Heart right ventricle (tissue), 16 donors: ENCODE data around the gene IQCB1. TPM values are rescaled to one million over a fixed set of nuclear protein-coding genes. Genes with fewer than 3 reads are reported as not detected.
"Not testable (repeated sequence)": the region's sequence is repeated elsewhere in the genome, so short reads cannot be mapped to it uniquely, and the experiment has no call there.

ENCODE experiments used
- ATAC-seq, 8 donors: fragments of 200-7000 bp; cut with Tn5 transposase; one replicate each; pipeline ENCODE4 v1.9.1; 2020; ENCODE audit warnings: mild to moderate bottlenecking in 8 of 8, moderate library complexity in 8 of 8, moderate number of reproducible peaks in 1 of 8
- DNase-seq, 2 donors: peaks; one replicate each; pipeline ENCODE4 v3.0.0-alpha.2; 2020
- H3K27ac ChIP-seq, 10 donors: fragments of 200-600 bp; sonication (generic) in 2 of 10; one replicate each; pipeline versions ENCODE4 v1.5.0 to v1.8.0; 2020 to 2022; ENCODE audit warnings: mild to moderate bottlenecking in 3 of 10
- H3K27me3 ChIP-seq, 7 donors: fragments of 200-600 bp; one replicate each; pipeline ENCODE4 v1.8.0; 2021 to 2022; ENCODE audit warnings: mild to moderate bottlenecking in 2 of 7
- H3K36me3 ChIP-seq, 9 donors: fragments of 200-600 bp; sonication (generic) in 1 of 9; one replicate each; pipeline versions ENCODE4 v1.5.0 to v1.8.0; 2020 to 2022; ENCODE audit warnings: mild to moderate bottlenecking in 2 of 9
- H3K4me1 ChIP-seq, 9 donors: fragments of 200-600 bp; sonication (generic) in 1 of 9; one replicate each; pipeline versions ENCODE4 v1.5.0 to v1.8.0; 2020 to 2022; ENCODE audit warnings: mild to moderate bottlenecking in 4 of 9
- H3K4me3 ChIP-seq, 10 donors: fragments of 200-600 bp; sonication (generic) in 2 of 10; one replicate each; pipeline versions ENCODE4 v1.5.0 to v1.8.0; 2020 to 2022; ENCODE audit warnings: mild to moderate bottlenecking in 7 of 10, moderate library complexity in 2 of 10
- H3K9me3 ChIP-seq, 11 donors: fragments of 200-600 bp in 10 of 11; sonication (generic) in 2 of 11; one replicate each; pipeline versions ENCODE4 v1.5.0 to v1.8.0; 2013 to 2022; ENCODE audit warnings: mild to moderate bottlenecking in 2 of 11, control low read depth in 1 of 11, moderate library complexity in 1 of 11
- CTCF ChIP-seq, 9 donors: fragments of 200-600 bp; sonication (generic) in 2 of 9; IDR thresholded peaks; one replicate each; pipeline versions ENCODE4 v1.5.0 to v1.8.0; 2021 to 2022; ENCODE audit warnings: antibody characterized with exemption in 9 of 9, mild to moderate bottlenecking in 5 of 9, moderate library complexity in 1 of 9
- WGBS, 2 donors: extraction: QIAGEN DNeasy Blood & Tissue Kit; methylation state at CpG; one replicate each; pipeline ENCODE4 v1.1.7; 2013; ENCODE audit warnings: inconsistent platforms in 1 of 2; 5-methylcytosine and 5-hydroxymethylcytosine counted together
- intact Hi-C, 10 donors: fragments of 100-400 bp; cut with DNase I; formaldehyde crosslinking; loops; one replicate each; pipeline versions ENCODE4 v1.11.1 to v1.14.2; 2022
- polyA plus RNA-seq, 2 donors: library from polyadenylated mRNA; stranded (reverse); fragments of 200-250 nt; gene quantifications; one replicate each; pipeline ENCODE4 v1.2.3, GENCODE V29; 2013
- total RNA-seq, 10 donors: library from RNA; stranded (reverse); fragmentation: NEBNext Ultra II Directional in 3 of 10; extraction: Animal tissue kit (Norgen Biotek cat#: 25700) in 3 of 10; gene quantifications; one replicate each; pipeline versions ENCODE4 v1.2.1 to v1.2.4, GENCODE V29; 2021 to 2023
- donor health status: Arrhythmogenic right ventricular cardiomyopathy.
- donor health status: ischemic (EF 13 %, LVEDD 7.1; RV severe dilation, severe dysfunction).
- donor health status: healthy with polysubstance abuse.
- donor health status: DM: no; HTN: yes; CAD: no.
- donor health status: DM: no; HTN: no; CAD: no.
- donor health status: ischemic (EF 25% LVEDD 6.9; RV normal size, moderate dysfunction).
- donor health status: ischemic (EF 25% LVEDD 5.7; RV mildly dilated, moderate dysfunction).
- donor health status: healthy.
- donor health status: DM: yes; HTN: yes; CAD: no.
- donor health status: Ischemic cardiomyopathy.
- donor health status: ischemic (EF 35%, LVEDD 5.7; RV mildly dilated, moderate dysfunction).
- donor health status: nonischemic (EF 11% LVEDD 7.7; RV severe dilation, severe dysfunction).
- donor health status: DM: yes; HTN: yes; CAD: no.
- donor health status: PGD.
- donor health status: ischemic (EF 29% LVEDD 5.4; RV normal size, mild dysfunction).
- donor health status: nonischemic (EF 23%, LVEDD 6.1; RV moderate dilation, normal function).

IQCB1 gene
- total and polyA plus RNA-seq, 12 donors: 4.9 to 9.9 (median 7.1) TPM

GRCh38 chr3:121871430-121871829, 36.6 kb upstream of the IQCB1 start:
- TF ChIP-seq CTCF (IDR thresholded peaks at IDR 0.05): no peak
- Histone ChIP-seq H3K27ac (no peak overlapping the region), H3K4me3 (no peak overlapping the region), H3K27me3 (no peaks in the 10 kb centered on the region), H3K9me3 (no peaks in the 10 kb centered on the region), H3K36me3 (peaks cover 0 to 18% (median 0%) of the 10 kb centered on the region in 9 donors), H3K4me1 (no peaks in the 10 kb centered on the region)
- intact Hi-C loops: no loop called here
- ATAC-seq: no peak
- no peak for DNase-seq
- WGBS, 2 donors: 64% methylated on average over 1 of the region's 1 CpG

GRCh38 chr3:121870717-121871116, 35.9 kb upstream of the IQCB1 start:
- no peak for DNase-seq
- intact Hi-C loops: no loop called here
- ATAC-seq: no peak
- Histone ChIP-seq H3K27me3 (no peaks in the 10 kb centered on the region), H3K9me3 (no peaks in the 10 kb centered on the region), H3K27ac (no peak overlapping the region), H3K4me1 (no peaks in the 10 kb centered on the region), H3K36me3 (peaks cover 0 to 18% (median 0%) of the 10 kb centered on the region in 9 donors), H3K4me3 (no peak overlapping the region)
- TF ChIP-seq CTCF (IDR thresholded peaks at IDR 0.05): no peak

- H3K36me3 ChIP-seq: peaks cover 0 to 18% (median 0%) of the 10 kb centered on the region in 9 donors
- H3K4me1 ChIP-seq: no peaks in the 10 kb centered on the region
- H3K27ac ChIP-seq: no peak overlapping the region
- no peak for TF ChIP-seq CTCF (IDR thresholded peaks at IDR 0.05)
- ATAC-seq (no peak), DNase-seq (no peak)
- no peaks in the 10 kb centered on the region for H3K27me3 ChIP-seq
- H3K9me3 ChIP-seq: no peaks in the 10 kb centered on the region
- WGBS, 2 donors: 92 to 98% methylated on average over 2 of the region's 2 CpGs
- intact Hi-C loops: no loop called here
- H3K4me3 ChIP-seq: no peak overlapping the region
Observed at GRCh38 chr3:121869736-121870135, 34.9 kb upstream of the IQCB1 start.

GRCh38 chr3:121863801-121864200, 28.9 kb upstream of the IQCB1 start:
- no peaks in the 10 kb centered on the region for H3K27me3 ChIP-seq
- intact Hi-C loops: no loop called here
- H3K9me3 ChIP-seq: peaks cover 0 to 10% (median 0%) of the 10 kb centered on the region in 11 donors
- TF ChIP-seq CTCF (IDR thresholded peaks at IDR 0.05): no peak
- no peak overlapping the region for H3K4me3 ChIP-seq
- no peak overlapping the region for H3K27ac ChIP-seq
- ATAC-seq (no peak), DNase-seq (no peak)
- H3K36me3 ChIP-seq: peaks cover 0 to 9% (median 0%) of the 10 kb centered on the region in 9 donors
- peaks cover 0 to 4% (median 0%) of the 10 kb centered on the region in 9 donors for H3K4me1 ChIP-seq

- H3K4me1 ChIP-seq, H3K27ac ChIP-seq, H3K27me3 ChIP-seq, ATAC-seq, DNase-seq, H3K36me3 ChIP-seq, H3K4me3 ChIP-seq, intact Hi-C loops: not testable (repeated sequence)
- 94 to 95% methylated on average over 9 of the region's 9 CpGs for whole genome bisulfite sequencing, 2 donors
- H3K9me3 ChIP-seq: peaks cover 0 to 15% (median 0%) of the 10 kb centered on the region in 11 donors
Observed at GRCh38 chr3:121863247-121863646, 28.4 kb upstream of the IQCB1 start.

- peaks cover 0 to 15% (median 0%) of the 10 kb centered on the region in 9 donors for H3K36me3 ChIP-seq
- H3K9me3 ChIP-seq, intact Hi-C loops, H3K27me3 ChIP-seq, H3K4me1 ChIP-seq, ATAC-seq, DNase-seq, H3K4me3 ChIP-seq, H3K27ac ChIP-seq: not testable (repeated sequence)
- 95 to 96% methylated on average over 4 of the region's 5 CpGs for WGBS, 2 donors
Observed at GRCh38 chr3:121857778-121858177, 22.9 kb upstream of the IQCB1 start.
